Hepatocyte (in vitro differentiated cells): Measurements from ENCODE around the gene ASB15.

Experiments
- CTCF ChIP-seq: fragments of 200-600 bp; sonication (generic); IDR thresholded peaks from 2 replicates; pipeline ENCODE4 v1.5.1; 2016; ENCODE audit warnings: antibody characterized with exemption, mild to moderate bottlenecking; ENCODE audit not compliant: poor library complexity
- EZH2 ChIP-seq: fragments of 200-600 bp; sonication (generic); IDR thresholded peaks from 2 replicates; pipeline ENCODE4 v1.6.1; 2016; ENCODE audit warnings: antibody characterized with exemption, mild to moderate bottlenecking, borderline replicate concordance
- EZH2phosphoT487 ChIP-seq: fragments of 200-600 bp; sonication (generic); IDR thresholded peaks from one replicate; pipeline ENCODE4 v1.6.1; 2018; ENCODE audit warnings: antibody characterized with exemption, mild to moderate bottlenecking, low read depth, moderate library complexity; ENCODE audit not compliant: unreplicated experiment, severe bottlenecking

DNA sequence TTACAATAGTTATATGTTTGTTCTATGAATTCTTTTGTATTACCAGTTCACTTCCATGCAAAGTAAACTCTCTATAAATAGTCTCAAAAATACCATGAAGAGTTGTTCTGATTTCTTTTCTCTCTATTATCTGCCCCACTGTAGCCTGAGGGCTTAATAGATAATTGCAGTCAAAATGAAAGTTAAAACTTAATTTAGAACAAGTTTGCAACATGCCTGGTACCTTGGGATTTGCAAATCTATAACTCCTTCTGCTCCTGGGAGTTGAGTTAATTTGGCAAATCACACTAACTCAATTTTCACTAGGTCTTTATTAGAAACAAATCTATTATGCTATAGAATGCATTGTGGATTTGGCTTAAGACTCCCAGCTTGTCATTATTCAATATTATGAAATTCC, 22.2 kb upstream of the ASB15 start:
- TF ChIP-seq CTCF (no peak), EZH2 (no peak), EZH2phosphoT487 (no peak)
